BLaER1 treated with 17β-estradiol and CSF1 and Interleukin-3, amounts not matched to agents 10 nM and 100 nM (cell line): ENCODE data around the gene TRIM46.
"Not testable (repeated sequence)": the region's sequence is repeated elsewhere in the genome, so short reads cannot be mapped to it uniquely, and the experiment has no call there.

Experiments
- H3K27ac ChIP-seq, 11 experiments: shearing (Covaris generic); formaldehyde crosslinking; 2 replicates each; pipeline ENCODE4 v1.8.1; 2022
- H3K27me3 ChIP-seq, 11 experiments: shearing (Covaris generic); formaldehyde crosslinking; 2 replicates each; pipeline ENCODE4 v1.8.1; 2022
- H3K36me3 ChIP-seq, 11 experiments: shearing (Covaris generic); formaldehyde crosslinking; 2 replicates each; pipeline ENCODE4 v1.8.1; 2022
- H3K4me1 ChIP-seq, 10 experiments: shearing (Covaris generic); formaldehyde crosslinking; 2 replicates each; pipeline ENCODE4 v1.8.1; 2022
- H3K4me2 ChIP-seq, 11 experiments: shearing (Covaris generic); formaldehyde crosslinking; 2 replicates each; pipeline ENCODE4 v1.8.1; 2022
- H3K4me3 ChIP-seq, 10 experiments: shearing (Covaris generic); formaldehyde crosslinking; 2 replicates each; pipeline ENCODE4 v1.8.1; 2022
- H3K9ac ChIP-seq, 11 experiments: shearing (Covaris generic); formaldehyde crosslinking; 2 replicates each; pipeline ENCODE4 v1.8.1; 2022
- H3K9me3 ChIP-seq, 11 experiments: shearing (Covaris generic); formaldehyde crosslinking; replicated peaks in 1 of 11; 2 replicates each; pipeline ENCODE4 v1.8.1; 2022
- H4K20me1 ChIP-seq, 11 experiments: shearing (Covaris generic); formaldehyde crosslinking; 2 replicates each; pipeline ENCODE4 v1.8.1; 2022
- Cebpa-rat ChIP-seq, 11 experiments: shearing (Covaris generic); IDR thresholded peaks; 2 replicates each; pipeline ENCODE4 v1.8.1; 2022

TRIM46 gene

GRCh38 chr1:155145491-155145890 lies 28.2 kb upstream of the TRIM46 start:
- TF ChIP-seq Cebpa-rat (IDR thresholded peaks at IDR 0.05), result no peak
- peaks cover 0 to 9% (median 5%) of the 10 kb centered on the region in 10 experiments; a peak in 9 of 20 replicates for H3K4me1 ChIP-seq

GRCh38 chr1:155155996-155156643 lies 17.5 kb upstream of the TRIM46 start:
- H3K4me3 ChIP-seq, H3K9ac ChIP-seq, H4K20me1 ChIP-seq, H3K9me3 ChIP-seq, H3K27me3 ChIP-seq, H3K27ac ChIP-seq, H3K36me3 ChIP-seq: not testable (repeated sequence)
- H3K4me1 ChIP-seq, result peaks cover 0 to 12% (median 0%) of the 10 kb centered on the region in 10 experiments; a peak in 6 of 20 replicates
- H3K4me2 ChIP-seq, result peak overlapping the region in 2 of 11 experiments; percentile 27 to 34; a peak in 3 of 22 replicates

More at GRCh38 chr1:155145491-155145890, 28.2 kb upstream of the TRIM46 start:
- no peaks in the 10 kb centered on the region for H4K20me1 ChIP-seq
- no peak overlapping the region for H3K4me2 ChIP-seq
- no peaks in the 10 kb centered on the region for H3K27me3 ChIP-seq
- no peak overlapping the region for H3K4me3 ChIP-seq
- H3K27ac ChIP-seq, result no peak overlapping the region
- H3K36me3 ChIP-seq, result no peaks in the 10 kb centered on the region
- H3K9ac ChIP-seq, result no peak overlapping the region
- H3K9me3 ChIP-seq, result peaks cover 0 to 18% (median 0%) of the 10 kb centered on the region in 11 experiments; a peak in 6 of 22 replicates

GRCh38 chr1:155158991-155159390 lies 14.7 kb upstream of the TRIM46 start:
- no peak for TF ChIP-seq Cebpa-rat (IDR thresholded peaks at IDR 0.05)
- H3K4me2 ChIP-seq, result no peak overlapping the region
- no peak overlapping the region for H3K4me3 ChIP-seq
- H4K20me1 ChIP-seq, result no peaks in the 10 kb centered on the region
- no peaks in the 10 kb centered on the region for H3K27me3 ChIP-seq
- H3K9ac ChIP-seq, result no peak overlapping the region
- peaks cover 0 to 2% (median 0%) of the 10 kb centered on the region in 11 experiments; a peak in 3 of 22 replicates for H3K9me3 ChIP-seq
- H3K36me3 ChIP-seq, result no peaks in the 10 kb centered on the region
- H3K27ac ChIP-seq, result no peak overlapping the region
- H3K4me1 ChIP-seq, result peaks cover 0 to 12% (median 0%) of the 10 kb centered on the region in 10 experiments; a peak in 6 of 20 replicates

GRCh38 chr1:155160128-155160527 lies 13.5 kb upstream of the TRIM46 start:
- TF ChIP-seq Cebpa-rat (IDR thresholded peaks at IDR 0.05), result no peak

GRCh38 chr1:155162631-155163030 lies 11.0 kb upstream of the TRIM46 start:
- H3K27ac ChIP-seq, H3K9ac ChIP-seq, H3K27me3 ChIP-seq, H3K4me2 ChIP-seq, H3K36me3 ChIP-seq, H3K4me3 ChIP-seq, H4K20me1 ChIP-seq: not testable (repeated sequence)
- Histone ChIP-seq H3K9me3 (peaks cover 6 to 11% (median 9%) of the 10 kb centered on the region in 11 experiments; a peak in 13 of 22 replicates), H3K4me1 (peaks cover 15 to 29% (median 24%) of the 10 kb centered on the region in 10 experiments)

More at GRCh38 chr1:155160128-155160527, 13.5 kb upstream of the TRIM46 start:
- H3K4me3 ChIP-seq, result no peak overlapping the region
- no peaks in the 10 kb centered on the region for H3K36me3 ChIP-seq
- no peak overlapping the region for H3K27ac ChIP-seq
- no peaks in the 10 kb centered on the region for H3K27me3 ChIP-seq
- H3K4me1 ChIP-seq, result peaks cover under 1 to 12% (median 3%) of the 10 kb centered on the region in 10 experiments; a peak in 16 of 20 replicates
- H3K4me2 ChIP-seq, result no peak overlapping the region
- no peaks in the 10 kb centered on the region for H4K20me1 ChIP-seq
- no peak overlapping the region for H3K9ac ChIP-seq
- peaks cover 6 to 11% (median 9%) of the 10 kb centered on the region in 11 experiments; a peak in 13 of 22 replicates for H3K9me3 ChIP-seq

- H3K4me2 ChIP-seq, H3K4me3 ChIP-seq, H3K36me3 ChIP-seq, H3K27ac ChIP-seq, H3K9ac ChIP-seq, H3K27me3 ChIP-seq, H4K20me1 ChIP-seq: not testable (repeated sequence)
- Histone ChIP-seq H3K9me3 (peaks cover 6 to 11% (median 9%) of the 10 kb centered on the region in 11 experiments; a peak in 13 of 22 replicates), H3K4me1 (peaks cover 18 to 40% (median 32%) of the 10 kb centered on the region in 10 experiments)
These were observed 9.9 kb upstream of the TRIM46 start for GRCh38 chr1:155163785-155164184.

GRCh38 chr1:155164625-155165024 lies 9.0 kb upstream of the TRIM46 start:
- H3K9ac ChIP-seq, H3K27me3 ChIP-seq, H3K4me3 ChIP-seq: not testable (repeated sequence)
- Histone ChIP-seq H4K20me1 (peaks cover 0 to 15% (median 0%) of the 10 kb centered on the region in 11 experiments; a peak in 3 of 22 replicates), H3K9me3 (peaks cover 6 to 11% (median 9%) of the 10 kb centered on the region in 11 experiments; a peak in 13 of 22 replicates), H3K4me2 (peak overlapping the region in 1 of 11 experiments; percentile 87; a peak in 1 of 22 replicates), H3K36me3 (peaks cover 8 to 12% (median 12%) of the 10 kb centered on the region in 11 experiments), H3K4me1 (peaks cover 18 to 40% (median 32%) of the 10 kb centered on the region in 10 experiments), H3K27ac (peak overlapping the region in 2 of 11 experiments; percentile 89 to 92; a peak in 1 of 22 replicates)

GRCh38 chr1:155166051-155166470 lies 7.6 kb upstream of the TRIM46 start:
- TF ChIP-seq Cebpa-rat (IDR thresholded peaks at IDR 0.05), result no peak
- Histone ChIP-seq H3K4me2 (peak overlapping the region; percentile 76 to 97 (median 87)), H3K36me3 (peaks cover 23 to 27% (median 26%) of the 10 kb centered on the region in 11 experiments), H3K27me3 (no peaks in the 10 kb centered on the region), H3K4me3 (peak overlapping the region in 6 of 10 experiments; percentile 41 to 59 (median 46); a peak in 11 of 20 replicates), H3K27ac (peak overlapping the region in 10 of 11 experiments; percentile 38 to 92 (median 82); a peak in 19 of 22 replicates), H3K9ac (peak overlapping the region in 10 of 11 experiments; percentile 37 to 81 (median 76); a peak in 18 of 22 replicates), H4K20me1 (peaks cover 0 to 21% (median 0%) of the 10 kb centered on the region in 11 experiments; a peak in 5 of 22 replicates), H3K4me1 (peaks cover 18 to 38% (median 33%) of the 10 kb centered on the region in 10 experiments), H3K9me3 (peaks cover 6 to 11% (median 9%) of the 10 kb centered on the region in 11 experiments; a peak in 13 of 22 replicates)

- Histone ChIP-seq H3K4me1 (peaks cover 23 to 43% (median 38%) of the 10 kb centered on the region in 10 experiments), H3K9me3 (peaks cover 6 to 11% (median 9%) of the 10 kb centered on the region in 11 experiments; a peak in 13 of 22 replicates), H3K36me3 (peaks cover 26 to 32% (median 31%) of the 10 kb centered on the region in 11 experiments), H3K4me3 (peak overlapping the region in 8 of 10 experiments; percentile 10 to 59 (median 44); a peak in 13 of 20 replicates), H3K9ac (peak overlapping the region in 10 of 11 experiments; percentile 37 to 81 (median 76); a peak in 20 of 22 replicates), H3K27ac (peak overlapping the region in 10 of 11 experiments; percentile 38 to 92 (median 82); a peak in 19 of 22 replicates), H3K27me3 (no peaks in the 10 kb centered on the region), H4K20me1 (peaks cover 0 to 21% (median 0%) of the 10 kb centered on the region in 11 experiments; a peak in 5 of 22 replicates), H3K4me2 (peak overlapping the region; percentile 79 to 97 (median 89))
- TF ChIP-seq Cebpa-rat (IDR thresholded peaks at IDR 0.05), result no peak
These were observed 7.0 kb upstream of the TRIM46 start for GRCh38 chr1:155166471-155167165.
